DOHH2 (cell line): Measurements from ENCODE around the gene B4GALT5.

ENCODE experiments used
- H3F3A ChIP-seq: fragments of 200-600 bp; sonication (generic), shearing (Covaris generic); 2 replicates; pipeline ENCODE4 v1.6.0; 2016; ENCODE audit warnings: antibody characterized with exemption, mild to moderate bottlenecking; ENCODE audit not compliant: control insufficient read depth, insufficient read depth
- H3K27ac ChIP-seq: fragments of 200-600 bp; sonication (generic); 2 replicates; pipeline ENCODE4 v1.5.1; 2014; ENCODE audit warnings: low read depth, mild to moderate bottlenecking, low read length, moderate library complexity
- H3K27me3 ChIP-seq: fragments of 200-600 bp; sonication (generic); 2 replicates; pipeline ENCODE4 v1.6.1; 2014; ENCODE audit warnings: mild to moderate bottlenecking, low read length, mixed read lengths; ENCODE audit not compliant: control insufficient read depth
- H3K36me3 ChIP-seq: fragments of 200-600 bp; sonication (generic); 2 replicates; pipeline ENCODE4 v1.6.1; 2014; ENCODE audit warnings: mild to moderate bottlenecking, low read length, moderate library complexity, mixed read lengths; ENCODE audit not compliant: control insufficient read depth
- H3K4me1 ChIP-seq: fragments of 200-600 bp; sonication (generic); 2 replicates; pipeline ENCODE4 v1.6.1; 2014; ENCODE audit warnings: mild to moderate bottlenecking, low read length, mixed read lengths; ENCODE audit not compliant: control insufficient read depth
- H3K4me2 ChIP-seq: fragments of 200-600 bp; sonication (generic); 2 replicates; pipeline ENCODE4 v1.6.0; 2014; ENCODE audit warnings: mild to moderate bottlenecking, low read length, moderate library complexity
- H3K4me3 ChIP-seq: fragments of 200-600 bp; sonication (generic); 2 replicates; pipeline ENCODE4 v1.5.1; 2014; ENCODE audit warnings: mild to moderate bottlenecking, low read length, mixed read lengths
- H3K79me2 ChIP-seq: fragments of 200-600 bp; sonication (generic); 2 replicates; pipeline ENCODE4 v1.6.1; 2014; ENCODE audit warnings: mild to moderate bottlenecking, low read length, mixed read lengths; ENCODE audit not compliant: control insufficient read depth
- H3K9me2 ChIP-seq: fragments of 200-600 bp; sonication (generic); replicated peaks from 2 replicates; pipeline ENCODE4 v1.6.1; 2014; ENCODE audit warnings: mild to moderate bottlenecking, low read length, mixed read lengths; ENCODE audit not compliant: control insufficient read depth
- H3K9me3 ChIP-seq: fragments of 200-600 bp; sonication (generic); 2 replicates; pipeline ENCODE4 v1.6.1; 2014; ENCODE audit warnings: antibody characterized with exemption, low read length, mixed read lengths; ENCODE audit not compliant: control insufficient read depth, insufficient read depth
- H4K20me1 ChIP-seq: fragments of 200-600 bp; sonication (generic); 2 replicates; pipeline ENCODE4 v1.6.0; 2014; ENCODE audit warnings: low read depth, mild to moderate bottlenecking, antibody characterized with exemption, low read length, moderate library complexity; ENCODE audit not compliant: control insufficient read depth, insufficient read depth
- CTCF ChIP-seq: fragments of 200-600 bp; sonication (generic); IDR thresholded peaks from one replicate; pipeline ENCODE4 v1.5.1; 2014; ENCODE audit warnings: antibody characterized with exemption, mild to moderate bottlenecking, low read depth, low read length; ENCODE audit not compliant: poor library complexity, severe bottlenecking
- EZH2phosphoT487 ChIP-seq: fragments of 200-600 bp; sonication (generic); IDR thresholded peaks from 2 replicates; pipeline ENCODE4 v1.6.1; 2017; ENCODE audit warnings: borderline replicate concordance, mild to moderate bottlenecking, antibody characterized with exemption, low read length, moderate library complexity, mixed read lengths

B4GALT5 gene

GRCh38 chr20:49756241-49756640, 42.6 kb upstream of the B4GALT5 start:
- Histone ChIP-seq H3K9me3 (no peaks in the 10 kb centered on the region), H4K20me1 (no peaks in the 10 kb centered on the region), H3K27me3 (peaks cover 20% of the 10 kb centered on the region), H3K36me3 (no peaks in the 10 kb centered on the region), H3K4me2 (no peak overlapping the region), H3F3A (peaks cover 2% of the 10 kb centered on the region; the same call in 1 of the 2 replicates), H3K27ac (no peak overlapping the region), H3K9me2 (no peaks in the 10 kb centered on the region), H3K79me2 (no peaks in the 10 kb centered on the region), H3K4me1 (peaks cover 11% of the 10 kb centered on the region), H3K4me3 (no peak overlapping the region)
- TF ChIP-seq CTCF (no peak), EZH2phosphoT487 (no peak)

GRCh38 chr20:49754596-49754995, 40.9 kb upstream of the B4GALT5 start:
- H4K20me1 ChIP-seq = no peaks in the 10 kb centered on the region
- H3K9me3 ChIP-seq = no peaks in the 10 kb centered on the region
- H3K4me2 ChIP-seq = no peak overlapping the region
- H3K4me1 ChIP-seq = peaks cover 28% of the 10 kb centered on the region
- no peaks in the 10 kb centered on the region for H3K36me3 ChIP-seq
- no peak overlapping the region for H3K4me3 ChIP-seq
- H3K27me3 ChIP-seq = peaks cover 18% of the 10 kb centered on the region
- H3K9me2 ChIP-seq = no peaks in the 10 kb centered on the region
- H3K79me2 ChIP-seq = no peaks in the 10 kb centered on the region
- TF ChIP-seq CTCF (no peak), EZH2phosphoT487 (no peak)
- no peak overlapping the region for H3K27ac ChIP-seq
- H3F3A ChIP-seq = peaks cover 3% of the 10 kb centered on the region; the same call in 1 of the 2 replicates

- H3K9me2 ChIP-seq = no peaks in the 10 kb centered on the region
- H3K4me1 ChIP-seq = peaks cover 28% of the 10 kb centered on the region
- peaks cover 3% of the 10 kb centered on the region; the same call in 1 of the 2 replicates for H3F3A ChIP-seq
- no peak overlapping the region for H3K27ac ChIP-seq
- no peaks in the 10 kb centered on the region for H4K20me1 ChIP-seq
- no peaks in the 10 kb centered on the region for H3K9me3 ChIP-seq
- H3K36me3 ChIP-seq = no peaks in the 10 kb centered on the region
- peaks cover 9% of the 10 kb centered on the region for H3K27me3 ChIP-seq
- no peak overlapping the region for H3K4me2 ChIP-seq
- H3K4me3 ChIP-seq = no peak overlapping the region
- TF ChIP-seq CTCF = no peak
- TF ChIP-seq EZH2phosphoT487 = no peak
- no peaks in the 10 kb centered on the region for H3K79me2 ChIP-seq
Measured at GRCh38 chr20:49753133-49753532, 39.5 kb upstream of the B4GALT5 start.
